H9 (cell line): ENCODE results near the gene SLMAP. TPM values are rescaled to one million over a fixed set of nuclear protein-coding genes. Genes with fewer than 3 reads are reported as not detected.
A peak's percentile ranks its signal among the peaks of the same experiment; 100 is the strongest.

Source experiments
- DNase-seq: peaks from one replicate; pipeline ENCODE4 v3.0.0-alpha.2; 2017
- H2AFZ ChIP-seq: one replicate; pipeline ENCODE4 v1.6.1; 2013; ENCODE audit warnings: mild to moderate bottlenecking, low read length, control low read depth, moderate library complexity
- H2AK5ac ChIP-seq: 2 replicates; pipeline ENCODE4 v1.6.1; 2013; ENCODE audit warnings: low read length, control low read depth, mixed read lengths; ENCODE audit not compliant: insufficient read length
- H2BK120ac ChIP-seq: one replicate; pipeline ENCODE4 v1.6.1; 2013; ENCODE audit warnings: low read depth, mild to moderate bottlenecking, low read length, control low read depth, inconsistent platforms; ENCODE audit not compliant: poor library complexity, severe bottlenecking
- H2BK12ac ChIP-seq: 2 replicates; pipeline ENCODE4 v1.6.1; 2013; ENCODE audit warnings: low read length, control low read depth, mixed read lengths, low read depth; ENCODE audit not compliant: insufficient read length
- H2BK15ac ChIP-seq: 2 replicates; pipeline ENCODE4 v1.6.1; 2013; ENCODE audit warnings: low read depth, low read length, control low read depth
- H2BK20ac ChIP-seq: one replicate; pipeline ENCODE4 v1.6.1; 2013; ENCODE audit warnings: low read depth, mild to moderate bottlenecking, low read length, control low read depth, inconsistent platforms; ENCODE audit not compliant: poor library complexity, severe bottlenecking
- H2BK5ac ChIP-seq: 2 replicates; pipeline ENCODE4 v1.6.1; 2013; ENCODE audit warnings: low read length, control low read depth, mixed read lengths; ENCODE audit not compliant: insufficient read length
- H3K14ac ChIP-seq: 2 replicates; pipeline ENCODE4 v1.6.1; 2013; ENCODE audit warnings: low read length, control low read depth; ENCODE audit not compliant: insufficient read depth
- H3K18ac ChIP-seq: 2 replicates; pipeline ENCODE4 v1.6.1; 2013; ENCODE audit warnings: low read depth, mild to moderate bottlenecking, mixed read lengths, low read length, control low read depth; ENCODE audit not compliant: insufficient read length
- H3K23ac ChIP-seq: 2 replicates; pipeline ENCODE4 v1.6.1; 2013; ENCODE audit warnings: low read length, control low read depth, mixed read lengths, low read depth; ENCODE audit not compliant: insufficient read length
- H3K23me2 ChIP-seq: 2 replicates; pipeline ENCODE4 v1.6.1; 2013; ENCODE audit warnings: low read depth, mild to moderate bottlenecking, mixed read lengths, low read length, control low read depth; ENCODE audit not compliant: insufficient read length, poor library complexity, severe bottlenecking
- H3K27ac ChIP-seq: 2 replicates; pipeline ENCODE4 v1.5.1; 2013; ENCODE audit warnings: low read length, control low read depth, mixed read lengths, low read depth; ENCODE audit not compliant: insufficient read length
- H3K27me3 ChIP-seq: 2 replicates; pipeline ENCODE4 v1.6.1; 2013; ENCODE audit warnings: low read length, control low read depth, inconsistent platforms; ENCODE audit not compliant: insufficient read depth
- H3K4ac ChIP-seq: 2 replicates; pipeline ENCODE4 v1.6.1; 2013; ENCODE audit warnings: low read depth, mild to moderate bottlenecking, control low read depth, inconsistent platforms, low read length, moderate library complexity
- H3K4me1 ChIP-seq: 2 replicates; pipeline ENCODE4 v1.6.1; 2013; ENCODE audit warnings: low read length, control low read depth, inconsistent platforms; ENCODE audit not compliant: insufficient read depth
- H3K4me2 ChIP-seq: 2 replicates; pipeline ENCODE4 v1.6.1; 2013; ENCODE audit warnings: low read length, control low read depth, mixed read lengths; ENCODE audit not compliant: insufficient read length, insufficient read depth
- H3K56ac ChIP-seq: 2 replicates; pipeline ENCODE4 v1.6.1; 2013; ENCODE audit warnings: low read depth, mild to moderate bottlenecking, mixed read lengths, low read length, control low read depth; ENCODE audit not compliant: insufficient read length
- H3K79me1 ChIP-seq: 2 replicates; pipeline ENCODE4 v1.6.1; 2013; ENCODE audit warnings: low read depth, mild to moderate bottlenecking, moderate library complexity, low read length, control low read depth, inconsistent platforms; ENCODE audit not compliant: insufficient read depth, poor library complexity, severe bottlenecking
- H3K79me2 ChIP-seq: 2 replicates; pipeline ENCODE4 v1.6.1; 2013; ENCODE audit warnings: low read length, control low read depth, inconsistent platforms; ENCODE audit not compliant: insufficient read depth
- H3K9ac ChIP-seq: 2 replicates; pipeline ENCODE4 v1.6.1; 2013; ENCODE audit warnings: low read length, control low read depth, mixed read lengths; ENCODE audit not compliant: insufficient read length; ENCODE audit errors: extremely low read depth
- H3K9me3 ChIP-seq: one replicate; pipeline ENCODE4 v1.6.1; 2013; ENCODE audit warnings: low read depth, low read length, inconsistent platforms; ENCODE audit not compliant: control insufficient read depth
- H3T11ph ChIP-seq: one replicate; pipeline ENCODE4 v1.6.1; 2013; ENCODE audit warnings: mild to moderate bottlenecking, low read length, control low read depth, inconsistent platforms
- H4K20me1 ChIP-seq: one replicate; pipeline ENCODE4 v1.6.1; 2013; ENCODE audit not compliant: control insufficient read depth, insufficient read length, insufficient read depth
- H4K5ac ChIP-seq: 2 replicates; pipeline ENCODE4 v1.6.1; 2013; ENCODE audit warnings: low read depth, mild to moderate bottlenecking, mixed read lengths, low read length, control low read depth; ENCODE audit not compliant: insufficient read length
- H4K8ac ChIP-seq: replicated peaks from 2 replicates; pipeline ENCODE4 v1.6.1; 2013; ENCODE audit warnings: low read length, control low read depth, mixed read lengths, low read depth; ENCODE audit not compliant: insufficient read length
- H4K91ac ChIP-seq: 2 replicates; pipeline ENCODE4 v1.6.1; 2013; ENCODE audit warnings: low read depth, mild to moderate bottlenecking, moderate library complexity, mixed read lengths, low read length, control low read depth; ENCODE audit not compliant: insufficient read length
- H3K27ac Mint-ChIP-seq, 3 experiments: 2 replicates in 2 of 3; 3 replicates in 1 of 3; pipeline ENCODE4 v1.8.0; 2020 to 2021; ENCODE audit warnings: mixed read lengths in 3 of 3, mild to moderate bottlenecking in 1 of 3, moderate library complexity in 1 of 3
- H3K27me3 Mint-ChIP-seq: 2 replicates; pipeline ENCODE4 v1.8.0; 2021; ENCODE audit warnings: low read depth, mild to moderate bottlenecking, moderate library complexity, mixed read lengths
- H3K36me3 Mint-ChIP-seq, 3 experiments: 2 replicates in 2 of 3; 3 replicates in 1 of 3; pipeline ENCODE4 v1.8.0; 2020 to 2021; ENCODE audit warnings: low read depth in 3 of 3, mixed read lengths in 3 of 3; ENCODE audit not compliant: insufficient read depth in 1 of 3
- H3K4me1 Mint-ChIP-seq, 2 experiments: 2 replicates each; pipeline ENCODE4 v1.8.0; 2020; ENCODE audit warnings: mixed read lengths in 2 of 2
- H3K4me3 Mint-ChIP-seq, 2 experiments: 2 replicates in 1 of 2; 3 replicates in 1 of 2; pipeline ENCODE4 v1.8.0; 2020 to 2021; ENCODE audit warnings: mild to moderate bottlenecking in 2 of 2, mixed read lengths in 2 of 2, moderate library complexity in 1 of 2
- H3K9me3 Mint-ChIP-seq, 2 experiments: 2 replicates in 1 of 2; 3 replicates in 1 of 2; pipeline ENCODE4 v1.8.0; 2020; ENCODE audit warnings: mild to moderate bottlenecking in 2 of 2, mixed read lengths in 2 of 2, moderate library complexity in 1 of 2
- CTCF ChIP-seq: fragments of 200-600 bp; sonication (generic); conservative IDR thresholded peaks from 3 replicates; pipeline ENCODE4 v1.8.0; 2021; ENCODE audit warnings: antibody characterized with exemption, mild to moderate bottlenecking
- WGBS: extraction: QIAGEN DNeasy Blood & Tissue Kit; methylation state at CpG from one replicate; pipeline ENCODE4 v1.1.7; 2013; ENCODE audit warnings: missing lambda C conversion rate, low lambda C conversion rate, mixed read lengths; ENCODE audit not compliant: insufficient read length; ENCODE audit errors: extremely low coverage; 5-methylcytosine and 5-hydroxymethylcytosine counted together
- total RNA-seq: library from RNA; stranded (reverse); gene quantifications from 2 replicates; pipeline ENCODE4 v1.2.1, GENCODE V29; 2021

The SLMAP gene
- total RNA-seq, 1 experiment from 2014 or later, result 65.1 TPM

GRCh38 chr3:57803647-57804081 lies 47.6 kb downstream of the SLMAP start:
- Histone ChIP-seq H2BK15ac (no peak overlapping the region), H2AFZ (no peak overlapping the region), H3K27me3 (no peaks in the 10 kb centered on the region), H4K91ac (no peak overlapping the region), H3K14ac (no peak overlapping the region), H2BK20ac (no peak overlapping the region), H3K79me1 (no peaks in the 10 kb centered on the region), H3K27ac (no peak overlapping the region), H3K9me3 (no peaks in the 10 kb centered on the region), H2AK5ac (no peak overlapping the region), H4K8ac (no peak overlapping the region), H3K23ac (no peak overlapping the region), H2BK120ac (no peak overlapping the region), H3K56ac (no peak overlapping the region), H3T11ph (no peak overlapping the region), H4K5ac (no peak overlapping the region), H3K18ac (no peak overlapping the region), H2BK5ac (no peak overlapping the region), H3K9ac (no peak overlapping the region), H3K4ac (no peak overlapping the region), H3K23me2 (no peaks in the 10 kb centered on the region), H3K4me2 (no peak overlapping the region), H3K79me2 (peaks cover 6% of the 10 kb centered on the region; the same call in 1 of the 2 replicates), H3K4me1 (peaks cover 3% of the 10 kb centered on the region; the same call in 1 of the 2 replicates), H2BK12ac (no peak overlapping the region), H4K20me1 (no peaks in the 10 kb centered on the region)
- Mint-ChIP-seq H3K36me3 (no peaks in the 10 kb centered on the region), H3K27ac (peak overlapping the region in 2 of 3 experiments; percentile 78 to 81; a peak in 5 of 7 replicates), H3K9me3 (no peaks in the 10 kb centered on the region), H3K4me1 (peaks cover 53 to 57% of the 10 kb centered on the region in 2 experiments), H3K4me3 (no peak overlapping the region), H3K27me3 (no peaks in the 10 kb centered on the region)
- TF ChIP-seq CTCF, result no peak
- no CpG with 5 or more reads among the region's 3 CpGs for WGBS
- no peak for DNase-seq
